ENCODE results near the gene MYOCD.

MYOCD gene

DNA sequence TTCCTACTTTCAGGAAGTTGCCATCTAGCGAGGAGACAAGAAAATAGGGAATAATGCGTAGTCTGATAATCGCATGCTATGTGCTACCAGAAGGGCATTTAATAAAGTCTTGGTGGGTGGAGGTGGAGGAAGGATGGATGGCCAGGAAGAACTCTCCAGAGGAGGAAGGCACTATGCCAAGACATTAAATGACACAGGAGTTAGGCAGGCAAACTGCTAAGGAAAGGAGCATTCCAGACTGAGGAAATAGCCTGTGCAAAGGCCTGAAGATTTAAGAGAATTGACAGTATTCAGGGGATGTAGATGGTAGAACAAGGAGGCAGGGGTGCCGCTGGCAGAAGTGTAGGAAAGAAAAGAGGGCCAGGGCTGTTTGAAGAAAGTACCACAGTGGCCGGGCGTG lies 104.3 kb downstream of the MYOCD start:
- no peak for FAIRE-seq

DNA sequence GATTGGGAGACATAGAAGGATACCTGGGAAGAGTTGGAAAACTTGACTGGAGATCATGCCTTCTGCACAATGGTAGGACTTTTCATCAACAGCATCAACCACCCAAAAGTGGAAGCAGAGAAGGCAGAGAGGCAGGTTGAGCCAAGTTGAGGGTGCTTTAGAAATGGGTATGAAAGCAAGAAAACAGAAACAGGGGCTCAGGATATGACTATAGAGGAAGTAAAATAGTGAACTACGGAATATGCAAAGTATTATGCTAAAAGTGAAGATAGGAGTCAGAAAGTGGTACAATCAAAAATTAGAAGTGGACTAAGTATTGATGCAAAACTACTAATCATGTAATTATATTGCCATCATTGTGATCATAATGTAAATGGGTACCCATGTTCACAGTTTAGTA lies 107.5 kb downstream of the MYOCD start:
- no peak for FAIRE-seq

DNA sequence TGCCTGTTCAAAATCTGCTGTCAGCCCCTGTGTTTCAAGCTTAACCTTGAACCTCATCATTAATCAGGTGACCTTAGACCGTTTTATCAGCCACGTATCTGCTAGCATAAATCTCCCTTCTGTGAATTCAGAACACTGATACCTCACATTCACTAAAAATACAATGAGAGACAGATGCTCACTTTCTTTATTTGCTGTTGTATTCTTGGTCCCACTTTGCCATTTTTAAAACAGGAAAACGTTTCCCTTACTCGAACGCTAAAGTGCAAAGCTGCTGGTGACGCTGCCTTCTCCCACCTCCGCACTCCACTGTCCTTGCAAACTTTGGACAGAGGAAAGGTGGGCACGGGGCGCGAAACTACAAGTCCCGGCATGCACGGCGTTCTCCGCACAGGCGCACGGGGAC lies 123.4 kb downstream of the MYOCD start:
- no peak for FAIRE-seq

DNA sequence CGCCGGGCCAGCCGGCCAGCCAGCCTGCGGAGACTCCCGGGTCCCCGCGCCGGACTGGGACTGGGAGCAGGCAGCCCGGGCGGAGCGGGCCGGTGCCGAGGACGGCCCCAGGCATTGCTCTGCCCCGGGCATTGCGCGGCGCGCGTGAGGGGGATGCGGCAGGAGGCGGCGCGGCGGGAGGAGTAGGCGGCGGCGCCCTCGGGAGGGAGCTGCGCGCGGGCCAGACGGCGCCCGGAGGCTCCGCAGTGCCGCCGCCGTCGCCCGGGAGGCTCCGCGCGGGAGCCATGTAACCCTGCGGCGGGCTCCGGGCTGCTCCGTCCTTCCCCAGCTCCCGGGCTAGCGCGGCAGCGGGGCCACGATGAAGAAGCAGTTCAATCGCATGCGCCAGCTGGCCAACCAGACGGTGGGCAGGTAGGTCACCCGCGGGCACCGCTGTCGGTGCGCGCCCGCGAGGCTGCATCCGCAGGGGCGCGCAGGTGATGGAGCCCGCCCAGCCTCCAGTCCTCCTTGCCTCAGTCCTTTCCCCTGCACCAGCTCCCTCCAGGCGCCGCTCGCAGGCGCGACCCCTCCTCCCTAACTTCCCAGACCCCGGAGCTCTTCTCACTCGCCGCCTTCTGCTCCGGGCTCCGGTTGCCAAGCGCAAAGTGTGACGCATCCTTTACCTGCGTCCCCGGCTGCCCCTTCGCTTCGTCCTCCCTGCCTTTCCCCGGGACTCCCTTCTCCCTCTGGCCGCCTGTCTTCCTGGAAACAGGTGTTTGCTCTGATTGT lies 124.0 kb downstream of the MYOCD start, which contains the start of gene ARHGAP44:
ARHGAP44 (plus strand) TSS at position 18 of the 768 bp plus-strand sequence; CDS start at position 359, 341 bp downstream.
- no peak for FAIRE-seq

DNA sequence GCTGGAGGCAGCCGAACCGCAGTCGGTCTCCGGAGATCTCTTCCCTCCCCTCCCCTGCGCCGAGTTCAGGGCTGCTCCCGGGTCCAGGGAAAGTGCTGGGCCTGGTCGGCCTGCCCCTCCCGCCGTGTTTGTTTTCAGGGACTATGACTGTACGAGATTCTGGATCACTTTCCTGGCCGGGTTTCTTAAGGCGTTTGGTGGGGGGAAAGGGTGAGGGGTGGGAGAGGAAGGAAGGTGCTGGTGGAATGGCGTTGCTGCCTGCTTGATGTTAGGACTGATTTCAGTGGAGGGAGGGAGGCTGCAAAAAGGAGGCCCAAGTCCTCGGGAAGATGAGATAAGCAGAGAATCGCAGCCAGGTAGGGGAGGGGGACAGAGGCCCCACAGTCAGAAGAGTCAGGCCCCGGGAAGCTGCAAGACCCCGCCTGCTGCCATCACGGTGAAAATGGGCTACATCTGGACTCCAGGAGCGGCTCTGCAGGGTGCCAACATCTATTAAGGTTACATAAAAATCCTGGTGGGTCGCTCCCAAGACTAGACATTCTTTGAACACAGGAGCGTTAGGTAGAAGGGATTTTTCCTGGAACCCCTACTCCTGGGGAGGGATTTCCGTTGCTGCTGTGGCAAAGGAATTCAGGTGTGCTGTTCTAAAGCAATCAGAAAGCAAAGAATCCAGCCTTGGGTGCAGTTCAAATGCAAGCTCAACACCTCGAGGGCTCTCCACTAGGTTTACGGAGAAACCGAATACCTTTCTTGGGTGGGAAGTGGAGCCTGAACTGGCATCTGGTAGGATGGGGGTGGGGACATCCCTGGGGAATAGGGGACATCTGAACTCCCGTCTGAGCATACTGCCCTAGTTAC lies 124.8 kb downstream of the MYOCD start:
- no peak for FAIRE-seq

DNA sequence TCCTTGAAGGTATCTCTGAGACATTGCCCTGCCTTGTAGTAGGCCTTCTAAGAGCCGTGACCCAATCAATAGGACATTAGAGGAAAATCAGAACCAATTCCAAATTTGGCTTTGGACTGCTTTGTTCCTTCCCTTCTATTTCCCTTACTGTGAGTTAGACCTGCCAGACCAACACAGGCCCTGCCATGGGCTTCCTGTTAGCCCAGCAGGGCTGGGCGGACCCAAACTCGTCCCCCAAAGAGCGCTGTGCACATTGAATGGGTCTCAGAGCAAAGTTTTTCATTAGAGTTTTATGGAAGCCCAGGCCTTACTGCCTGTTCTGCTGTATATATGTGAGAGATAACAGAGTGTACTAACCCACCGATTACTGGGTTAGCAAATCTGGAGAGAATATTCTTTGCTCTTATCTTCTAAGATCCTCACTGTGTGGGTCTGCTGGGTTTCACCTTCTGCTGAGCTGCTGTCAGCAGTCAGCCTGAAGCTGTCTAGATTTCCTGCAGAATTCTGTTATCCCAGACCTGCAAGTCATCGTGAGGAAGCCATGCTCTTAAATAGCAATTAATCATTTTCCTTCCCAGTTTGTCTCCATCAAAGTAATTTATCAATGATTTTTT lies 129.3 kb downstream of the MYOCD start:
- no peak for FAIRE-seq

DNA sequence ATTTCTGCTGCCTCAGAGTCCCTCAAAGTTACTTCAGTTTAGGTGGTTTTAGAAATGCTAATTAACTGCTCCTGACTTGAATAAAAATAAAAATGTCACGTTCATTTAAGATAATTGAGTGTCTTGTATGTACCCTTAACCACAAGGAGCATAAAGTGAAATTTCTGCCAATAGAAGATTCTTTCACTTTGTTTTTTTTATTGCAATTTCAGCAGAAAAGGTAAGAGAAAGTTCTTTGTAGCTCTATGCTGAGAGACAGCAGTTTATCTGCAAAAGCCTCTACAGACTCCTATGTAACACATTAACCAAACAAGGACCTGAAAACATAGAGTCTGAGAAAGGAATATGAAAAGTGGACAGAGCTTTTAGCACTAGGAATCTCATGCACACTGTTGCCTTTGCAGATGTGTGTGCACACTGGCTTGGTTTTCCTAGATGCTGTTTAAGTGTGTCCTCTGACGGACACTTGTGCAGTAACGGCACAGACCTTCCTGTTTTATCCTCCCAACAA lies 135.2 kb downstream of the MYOCD start:
- FAIRE-seq, result no peak

DNA sequence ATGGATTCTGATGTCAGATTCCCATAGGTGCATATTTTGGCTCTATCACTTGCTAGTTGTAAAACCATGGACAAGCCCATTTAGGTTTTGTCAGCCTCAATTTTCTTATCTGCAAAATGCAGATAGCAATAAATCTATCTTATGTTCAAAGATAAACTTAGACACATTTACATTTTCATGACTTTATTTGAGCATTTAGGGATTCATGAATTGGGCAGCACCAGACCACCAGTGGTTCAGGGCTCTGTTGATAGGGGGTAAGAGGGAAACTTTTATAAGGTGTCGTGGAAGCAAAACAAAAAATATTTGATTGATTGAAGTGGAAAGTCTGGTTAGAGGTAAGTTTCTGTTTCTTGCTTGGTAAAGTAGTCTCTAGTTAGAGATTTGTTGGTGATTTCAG lies 140.9 kb downstream of the MYOCD start:
- FAIRE-seq, result no peak

DNA sequence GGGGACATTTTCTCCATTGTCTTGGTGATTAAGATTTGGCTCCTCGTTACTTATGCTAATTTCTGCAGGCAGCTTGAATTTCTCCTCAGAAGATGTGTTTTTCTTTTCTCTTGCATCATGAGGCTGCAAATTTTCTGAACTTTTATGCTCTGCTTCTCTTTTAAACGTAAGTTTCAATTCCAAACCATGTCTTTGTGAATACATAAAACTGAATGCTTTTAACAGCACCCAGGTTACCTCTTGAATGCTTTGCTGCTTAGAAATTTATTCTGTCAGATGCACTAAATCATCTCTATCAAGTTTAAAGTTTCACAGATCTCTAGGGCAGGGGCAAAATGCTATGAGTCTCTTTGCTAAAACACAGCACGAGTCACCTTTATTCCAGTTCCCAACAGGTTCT lies 143.0 kb downstream of the MYOCD start:
- FAIRE-seq, result no peak

DNA sequence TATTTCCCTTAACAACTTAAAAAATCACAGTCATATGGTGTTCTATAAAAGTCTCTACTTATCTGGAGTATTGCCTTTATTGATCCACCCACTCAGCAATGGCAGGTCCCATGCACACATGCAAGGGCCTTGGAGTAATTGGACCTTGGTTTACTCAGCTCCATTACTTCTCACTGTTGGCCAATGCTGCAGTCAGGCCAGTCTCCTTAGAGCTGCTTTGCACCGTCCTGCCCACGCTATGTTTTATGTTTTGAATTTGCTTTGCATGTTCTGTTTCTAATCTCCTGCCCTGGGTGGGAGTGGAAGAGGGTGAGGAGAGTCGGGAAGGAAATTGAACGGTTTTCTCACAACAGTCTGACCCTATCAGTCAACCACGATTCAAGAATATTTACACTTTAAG lies 147.2 kb downstream of the MYOCD start:
- FAIRE-seq, result no peak

DNA sequence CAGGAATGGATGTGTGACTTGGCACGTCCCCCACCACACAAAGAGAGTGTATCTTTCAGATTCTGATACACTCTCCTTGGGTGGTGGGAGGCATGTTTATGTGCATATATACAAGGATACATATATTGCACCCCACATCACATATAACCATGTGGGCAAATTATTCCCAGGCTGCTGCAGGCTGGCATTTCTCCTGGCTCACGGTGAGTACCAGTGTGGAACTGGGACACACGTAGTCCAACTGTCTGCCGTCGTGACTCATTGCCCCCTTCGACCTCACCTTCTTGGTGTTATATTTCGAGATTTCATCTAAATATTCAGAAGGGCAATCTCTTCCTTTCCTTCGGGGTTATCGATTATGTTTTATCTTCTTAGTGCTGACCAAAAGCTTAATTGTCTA lies 148.0 kb downstream of the MYOCD start:
- no peak for FAIRE-seq

DNA sequence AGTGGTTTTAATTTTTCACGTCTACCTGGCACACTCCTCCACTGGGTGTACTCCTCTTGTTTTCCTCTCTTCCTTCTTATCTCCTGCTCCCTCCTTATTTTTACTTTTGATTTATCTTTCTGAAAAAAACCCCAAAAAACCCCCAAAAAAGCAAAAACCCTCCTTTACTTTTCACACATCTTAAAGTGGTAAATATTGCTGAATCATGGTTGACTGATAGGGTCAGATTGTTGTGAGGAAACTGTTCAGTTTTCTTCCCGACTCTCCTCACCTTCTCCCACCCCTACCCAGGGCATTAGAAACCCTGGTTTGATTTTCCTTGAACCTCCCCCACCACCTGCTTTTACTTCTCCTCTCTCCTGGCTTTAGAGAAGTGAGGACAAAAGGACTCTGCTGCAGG lies 149.0 kb downstream of the MYOCD start:
- FAIRE-seq, result no peak

DNA sequence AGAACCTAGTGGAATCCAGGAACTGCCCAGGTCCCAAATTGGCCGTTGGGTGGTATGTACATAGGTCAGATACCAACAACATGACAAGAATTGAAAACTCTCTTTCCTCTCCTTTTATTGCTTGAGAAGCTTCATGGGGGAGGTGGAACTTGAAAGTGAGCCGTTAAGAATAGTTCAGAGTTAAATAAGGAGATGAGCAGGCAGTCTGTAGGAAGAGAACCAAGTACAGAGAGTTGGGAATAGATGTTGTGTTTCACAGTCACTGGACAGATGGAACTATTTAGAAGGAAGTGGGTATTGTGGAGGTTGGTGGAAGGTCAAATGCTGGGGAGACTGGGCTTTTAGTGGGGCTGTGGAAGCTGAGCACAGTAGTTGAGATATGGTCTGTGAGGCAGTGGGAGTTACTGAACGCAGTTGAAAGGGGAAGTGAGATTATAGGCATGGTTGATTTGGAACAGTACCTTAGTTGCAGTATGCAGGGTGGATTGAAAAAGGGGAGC lies 150.0 kb downstream of the MYOCD start:
- FAIRE-seq, result no peak

Data from islet of Langerhans (tissue), 1 donor.